ENCODE measurements around the gene MOCOS.
A peak's percentile ranks its signal among the peaks of the same experiment; 100 is the strongest.
"Not testable (repeated sequence)": the region's sequence is repeated elsewhere in the genome, so short reads cannot be mapped to it uniquely, and the experiment has no call there.

The MOCOS gene

GRCh38 chr18:36215577-36215976, 28.3 kb downstream of the MOCOS start:
- TF ChIP-seq, protein P1, sequence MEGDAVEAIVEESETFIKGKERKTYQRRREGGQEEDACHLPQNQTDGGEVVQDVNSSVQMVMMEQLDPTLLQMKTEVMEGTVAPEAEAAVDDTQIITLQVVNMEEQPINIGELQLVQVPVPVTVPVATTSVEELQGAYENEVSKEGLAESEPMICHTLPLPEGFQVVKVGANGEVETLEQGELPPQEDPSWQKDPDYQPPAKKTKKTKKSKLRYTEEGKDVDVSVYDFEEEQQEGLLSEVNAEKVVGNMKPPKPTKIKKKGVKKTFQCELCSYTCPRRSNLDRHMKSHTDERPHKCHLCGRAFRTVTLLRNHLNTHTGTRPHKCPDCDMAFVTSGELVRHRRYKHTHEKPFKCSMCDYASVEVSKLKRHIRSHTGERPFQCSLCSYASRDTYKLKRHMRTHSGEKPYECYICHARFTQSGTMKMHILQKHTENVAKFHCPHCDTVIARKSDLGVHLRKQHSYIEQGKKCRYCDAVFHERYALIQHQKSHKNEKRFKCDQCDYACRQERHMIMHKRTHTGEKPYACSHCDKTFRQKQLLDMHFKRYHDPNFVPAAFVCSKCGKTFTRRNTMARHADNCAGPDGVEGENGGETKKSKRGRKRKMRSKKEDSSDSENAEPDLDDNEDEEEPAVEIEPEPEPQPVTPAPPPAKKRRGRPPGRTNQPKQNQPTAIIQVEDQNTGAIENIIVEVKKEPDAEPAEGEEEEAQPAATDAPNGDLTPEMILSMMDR (IDR thresholded peaks at IDR 0.05; ENCODE audit: extremely low read depth, missing control alignments), result no peak

DNA sequence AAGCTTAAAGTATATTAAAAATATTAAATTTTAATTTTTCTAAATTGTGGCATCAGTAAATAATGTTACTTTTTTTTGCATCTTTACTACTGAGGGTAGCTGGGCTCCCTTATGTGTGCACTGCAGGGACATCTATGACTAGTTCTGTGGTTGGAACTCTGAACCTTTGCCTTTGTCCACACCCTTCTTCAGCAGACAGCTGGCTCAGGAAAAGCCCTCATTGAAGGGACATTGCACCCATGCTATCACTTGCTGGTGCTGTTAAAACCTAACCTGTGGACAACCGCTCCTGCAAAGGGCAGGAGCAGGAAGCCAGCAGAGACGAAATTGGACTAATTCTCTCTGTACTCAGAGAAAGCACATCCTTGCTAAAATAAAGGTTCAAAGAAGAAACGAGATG, 30.1 kb downstream of the MOCOS start:
- no peak for DNase-seq (ENCODE audit: low spot score)
- TF ChIP-seq, protein P1 (IDR thresholded peaks at IDR 0.05; ENCODE audit: extremely low read depth, missing control alignments), result no peak

More at GRCh38 chr18:36215577-36215976, 28.3 kb downstream of the MOCOS start:
- no peak for DNase-seq (ENCODE audit: low spot score)

DNA sequence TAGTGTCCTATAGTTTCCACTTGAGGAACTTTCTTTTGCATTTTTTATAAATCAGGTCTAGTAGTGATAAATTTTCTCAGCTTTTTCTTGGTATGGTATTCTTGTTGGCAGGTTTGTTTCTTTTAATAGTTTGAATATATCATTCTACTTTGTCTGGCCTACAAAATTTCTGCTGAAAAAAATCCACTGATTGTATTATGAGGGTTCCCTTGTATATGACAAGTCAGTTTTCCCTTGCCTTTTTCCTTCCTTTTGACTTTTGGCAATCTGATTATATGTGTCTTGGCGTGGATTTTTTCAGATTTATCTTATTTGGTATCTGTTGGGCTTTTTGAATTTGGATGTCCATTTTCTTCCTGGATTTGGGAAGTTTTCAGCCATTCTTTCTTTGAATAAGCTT, 41.9 kb downstream of the MOCOS start:
- TF ChIP-seq, protein P1 (IDR thresholded peaks at IDR 0.05; ENCODE audit: extremely low read depth, missing control alignments), result no peak
- DNase-seq (ENCODE audit: low spot score), result no peak

DNA sequence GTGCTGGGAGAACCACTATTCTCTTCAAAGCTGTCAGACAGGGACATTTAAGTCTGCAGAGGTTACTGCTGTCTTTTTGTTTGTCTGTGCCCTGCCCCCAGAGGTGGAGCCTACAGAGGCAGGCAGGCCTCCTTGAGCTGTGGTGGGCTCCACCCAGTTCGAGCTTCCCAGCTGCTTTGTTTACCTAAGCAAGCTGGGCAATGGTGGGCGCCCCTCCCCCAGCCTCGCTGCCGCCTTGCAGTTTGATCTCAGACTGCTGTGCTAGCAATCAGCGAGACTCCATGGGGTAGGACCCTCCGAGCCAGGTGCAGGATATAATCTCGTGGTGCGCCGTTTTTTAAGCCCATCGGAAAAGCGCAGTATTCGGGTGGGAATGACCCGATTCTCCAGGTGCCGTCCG, 53.2 kb downstream of the MOCOS start:
- not testable (repeated sequence) for DNase-seq (ENCODE audit: low spot score)

GRCh38 chr18:36241831-36242230, 54.5 kb downstream of the MOCOS start:
- TF ChIP-seq, protein P1 (IDR thresholded peaks at IDR 0.05; ENCODE audit: extremely low read depth, missing control alignments), result no peak
- no peak for DNase-seq (ENCODE audit: low spot score)

- TF ChIP-seq, protein P1 (IDR thresholded peaks at IDR 0.05; ENCODE audit: extremely low read depth, missing control alignments), result no peak
- no peak for DNase-seq (ENCODE audit: low spot score)
Observed at GRCh38 chr18:36247036-36247435, 59.7 kb downstream of the MOCOS start.

GRCh38 chr18:36249392-36249791, 62.1 kb downstream of the MOCOS start:
- no peak for DNase-seq (ENCODE audit: low spot score)
- TF ChIP-seq, protein P1 (IDR thresholded peaks at IDR 0.05; ENCODE audit: extremely low read depth, missing control alignments), result no peak

DNA sequence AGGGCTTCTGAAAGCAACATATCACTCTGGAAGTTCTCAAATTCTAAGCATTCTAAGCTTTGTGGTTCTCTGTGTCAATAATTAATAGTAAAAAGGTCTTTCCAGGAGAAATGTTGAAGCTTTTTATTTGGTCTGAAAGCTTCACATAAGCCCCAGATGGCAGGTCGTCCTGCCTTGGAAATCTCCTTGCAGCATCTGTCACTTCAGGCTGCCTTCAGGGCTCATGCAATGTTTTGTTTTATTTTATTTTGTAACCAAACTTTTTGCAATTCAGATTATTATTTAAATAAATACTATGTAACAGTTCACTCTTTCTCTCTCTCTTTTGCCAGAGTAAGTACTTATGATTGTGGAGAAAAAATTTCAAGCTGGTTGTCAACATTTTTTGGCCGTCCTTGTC, 63.5 kb downstream of the MOCOS start:
- TF ChIP-seq, protein P1 (IDR thresholded peaks at IDR 0.05; ENCODE audit: extremely low read depth, missing control alignments), result no peak
- peak; percentile 0 for DNase-seq (ENCODE audit: low spot score)
